Stimulated activated CD4-positive, alpha-beta T cell treated with anti-CD3 and anti-CD28 coated beads, TNF-alpha, amount 100 ng/mL, for 4 hours (primary cell): ENCODE measurements around the gene B4GALT6.

Experiments used
- DNase-seq, 3 experiments: peaks; one replicate each; pipeline ENCODE4 v3.0.0-alpha.2; 2020; ENCODE audit warnings: low read depth in 3 of 3

The B4GALT6 gene

DNA sequence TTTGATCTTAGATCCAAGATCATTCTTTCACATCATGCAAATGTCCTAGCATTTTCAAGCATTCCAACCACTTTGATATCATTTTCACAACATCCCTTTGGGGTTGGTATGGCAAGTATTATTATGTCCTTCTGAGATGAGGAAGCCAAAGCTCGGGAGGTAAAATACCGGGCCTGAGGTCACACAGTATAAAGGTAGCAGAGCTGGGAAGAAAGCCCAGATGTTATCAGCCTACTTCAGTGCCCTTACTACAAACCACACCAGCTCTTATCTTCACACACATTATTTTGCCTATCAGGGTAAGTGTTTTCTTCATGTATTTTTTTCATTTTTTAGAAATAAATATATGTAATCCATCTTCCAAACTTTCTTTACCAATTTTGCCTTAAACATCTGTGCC, 4.2 kb upstream of the B4GALT6 start:
- no peak for DNase-seq

DNA sequence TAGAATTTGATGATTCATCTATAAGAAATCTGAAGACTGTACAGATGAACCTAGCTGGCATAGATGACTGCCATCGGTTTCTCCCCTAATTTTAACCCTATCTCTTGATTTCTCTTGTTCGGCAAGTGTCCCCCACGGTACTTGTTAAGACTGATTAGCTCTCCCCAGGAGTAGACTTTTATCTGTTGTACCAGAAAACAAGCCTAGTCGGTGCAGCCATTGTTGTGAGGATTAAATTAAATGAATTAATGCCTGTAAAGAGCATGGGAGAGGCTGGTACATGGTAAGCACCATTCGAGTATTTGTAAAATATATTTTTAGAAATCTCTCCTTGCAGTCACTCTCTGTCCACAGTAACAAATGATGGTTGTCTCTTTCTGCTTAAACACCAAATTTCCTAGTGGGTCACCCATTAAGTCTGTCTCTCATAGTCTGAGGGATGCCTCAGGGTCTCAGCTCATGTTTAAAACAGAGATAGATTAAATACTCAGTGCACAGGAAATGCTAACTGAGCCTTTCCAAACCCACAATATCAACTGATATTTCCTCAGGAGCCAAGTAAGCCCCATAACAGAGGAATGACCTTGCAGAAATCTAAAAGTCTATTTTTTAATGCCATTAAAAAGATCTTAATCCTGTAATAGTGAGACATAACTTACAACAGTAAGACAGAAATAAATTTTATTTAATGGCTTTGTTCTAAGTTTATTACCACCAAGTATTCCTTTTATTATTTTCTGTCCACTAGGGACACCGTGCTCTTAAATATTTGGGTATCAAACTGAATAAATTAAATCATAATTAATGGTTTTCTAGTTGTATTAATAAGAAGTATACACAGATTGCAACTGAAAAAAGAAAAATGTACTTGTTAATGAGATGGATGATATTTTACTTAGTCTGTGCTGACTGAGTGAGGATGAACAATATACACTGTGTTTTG, 2.9 kb upstream of the B4GALT6 start:
- DNase-seq: no peak

DNA sequence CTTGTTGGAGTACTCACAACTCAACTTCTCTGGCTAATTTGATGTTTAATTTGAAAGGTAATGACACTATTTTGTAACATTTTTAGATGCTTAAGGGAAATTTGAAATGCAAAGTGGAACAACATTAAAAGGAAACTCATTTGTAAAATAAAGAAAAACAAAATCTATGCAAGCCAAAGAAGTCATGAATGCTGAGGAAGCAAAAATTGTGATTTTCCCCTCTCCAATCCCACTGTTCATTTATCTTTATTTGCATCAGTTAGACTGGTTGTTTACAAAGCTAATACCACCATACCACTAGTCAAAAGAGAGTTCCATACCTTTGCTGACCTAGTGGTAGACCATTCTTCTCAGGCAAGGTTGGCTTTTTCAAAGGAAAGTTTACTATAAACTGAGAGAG, 2.2 kb upstream of the B4GALT6 start:
- no peak for DNase-seq

DNA sequence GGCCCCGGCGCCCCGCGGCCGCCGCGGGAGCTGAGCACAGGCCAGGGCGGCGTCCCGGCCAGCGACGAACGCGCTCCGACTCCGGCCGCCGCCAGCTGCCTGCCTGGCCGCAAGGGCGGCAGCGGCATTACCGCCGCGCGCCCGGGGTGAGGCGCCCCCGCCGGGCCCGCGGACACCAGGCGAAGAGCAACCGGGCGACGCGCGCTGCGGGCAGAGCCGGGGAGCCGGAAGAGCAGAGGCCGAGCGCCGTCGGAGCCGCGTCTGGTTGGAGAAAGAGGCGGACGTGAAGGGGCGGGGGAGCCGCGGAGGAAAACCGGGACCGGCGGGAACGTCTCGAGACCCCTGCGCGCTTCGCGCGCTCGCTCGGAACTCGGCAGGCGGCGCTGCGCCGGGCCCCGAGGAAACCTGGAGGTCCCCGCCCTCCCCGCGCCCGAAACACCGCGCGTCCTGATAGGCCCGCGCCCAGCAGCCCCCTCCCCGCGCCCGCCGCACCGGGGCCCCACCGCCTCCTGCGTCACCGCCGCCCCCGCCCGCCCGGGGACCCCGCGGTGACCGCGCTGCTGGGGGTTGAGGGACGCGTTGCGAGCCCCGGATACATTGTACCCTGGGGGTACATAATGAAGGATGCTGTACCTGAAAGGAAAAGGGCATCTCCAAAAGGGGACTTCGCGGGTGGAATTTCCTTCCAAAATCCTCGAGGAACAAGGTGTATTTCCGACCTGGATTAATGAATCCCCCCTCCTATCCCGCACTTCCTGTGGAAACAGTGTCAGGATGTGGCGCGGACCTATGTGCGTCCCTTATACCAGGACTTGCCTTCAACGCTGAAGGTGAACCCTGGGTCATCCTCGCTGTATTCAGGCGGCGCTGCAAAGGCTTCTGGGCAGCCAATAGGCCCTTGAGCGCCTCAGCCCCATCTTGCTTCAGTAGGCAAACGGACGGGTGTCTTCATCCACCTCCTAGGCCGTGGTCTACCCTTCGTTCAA, 1.0 kb upstream of the B4GALT6 start:
- DNase-seq: peak in 2 of 3 experiments; percentile 26 to 43

DNA sequence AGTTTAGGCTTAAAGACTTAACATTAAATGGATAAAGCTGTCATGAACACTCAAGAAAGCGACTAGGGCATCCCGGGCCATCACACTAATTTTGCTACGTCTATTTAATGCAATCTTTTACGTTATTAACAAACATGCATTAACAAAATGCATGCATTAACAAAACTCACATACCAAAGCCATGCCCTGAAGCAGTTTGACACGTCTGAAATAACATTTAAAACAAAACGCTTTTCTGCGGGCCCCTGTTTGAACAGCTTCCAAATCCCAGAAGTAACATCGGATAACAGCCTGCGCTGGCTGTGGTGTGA, 458 bp downstream of the B4GALT6 start:
- DNase-seq: no peak

DNA sequence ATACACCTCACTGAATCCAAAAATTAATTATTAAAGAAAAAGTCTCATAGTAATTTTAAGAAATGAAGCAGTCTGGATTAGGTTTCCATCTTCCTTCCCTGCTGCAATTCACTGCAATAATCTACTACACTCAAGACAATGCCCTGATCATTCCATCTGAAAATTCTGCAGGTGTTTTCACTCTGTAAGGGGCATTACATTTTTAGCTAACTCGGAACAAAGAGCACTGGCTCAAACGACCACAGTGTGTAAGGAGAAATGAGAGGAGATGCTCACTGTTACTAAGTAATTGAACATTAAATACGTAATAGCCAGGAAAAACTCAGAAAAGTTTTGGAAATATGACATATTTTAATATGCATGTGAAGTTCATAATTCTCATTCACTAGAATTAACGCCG, 1.3 kb downstream of the B4GALT6 start:
- DNase-seq: no peak

DNA sequence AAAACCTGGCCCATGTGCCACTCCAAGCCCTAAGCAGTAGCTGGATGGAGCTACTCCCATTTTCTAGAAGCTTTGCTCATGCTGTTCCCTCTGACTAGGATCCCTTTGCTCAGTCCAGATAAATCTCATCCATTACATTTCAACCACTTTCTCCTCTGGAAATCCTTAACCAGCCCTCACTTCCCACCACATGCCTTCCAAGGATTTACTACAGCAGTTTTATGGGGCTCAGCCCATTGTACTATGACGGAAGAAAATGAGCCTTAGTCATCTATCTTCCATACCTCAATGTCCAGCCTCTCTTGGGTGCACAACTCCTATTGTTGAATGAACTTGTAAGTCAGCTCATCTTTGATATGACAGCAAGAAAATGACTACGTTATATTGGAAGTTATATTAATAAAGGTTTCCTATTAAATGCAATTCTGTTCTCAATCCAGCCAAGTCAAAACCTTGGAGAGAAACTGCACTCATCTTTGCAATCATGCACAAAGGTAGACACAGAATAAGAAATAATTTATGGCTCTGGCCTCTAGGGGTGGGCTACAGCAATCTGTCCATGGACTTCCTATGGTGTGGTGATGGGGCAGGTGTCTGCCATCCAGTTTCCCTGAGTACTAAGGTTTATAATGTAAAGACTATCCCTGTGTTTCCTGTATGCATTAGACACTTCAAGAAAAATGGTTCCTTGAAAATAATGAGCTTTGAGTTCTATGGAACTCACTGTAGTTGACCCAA, 3.4 kb downstream of the B4GALT6 start:
- no peak for DNase-seq

DNA sequence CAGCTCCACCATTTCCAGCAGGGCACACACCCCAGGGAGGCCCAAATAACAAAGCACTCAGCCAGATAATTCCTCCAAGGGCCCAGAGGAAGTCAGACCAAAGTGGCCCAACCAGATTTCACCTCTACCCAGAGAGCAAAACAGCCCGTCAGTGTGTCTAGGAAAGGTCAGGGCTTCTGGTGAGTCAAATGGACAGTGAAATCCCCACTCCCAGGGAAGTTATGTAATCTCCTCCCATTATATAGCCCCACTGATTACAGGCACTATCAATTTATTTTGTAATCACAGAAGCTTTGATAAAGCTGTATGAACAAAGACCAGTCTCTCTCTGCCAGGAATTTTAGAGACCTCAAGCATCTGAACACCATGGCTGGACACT, 4.0 kb downstream of the B4GALT6 start:
- no peak for DNase-seq

DNA sequence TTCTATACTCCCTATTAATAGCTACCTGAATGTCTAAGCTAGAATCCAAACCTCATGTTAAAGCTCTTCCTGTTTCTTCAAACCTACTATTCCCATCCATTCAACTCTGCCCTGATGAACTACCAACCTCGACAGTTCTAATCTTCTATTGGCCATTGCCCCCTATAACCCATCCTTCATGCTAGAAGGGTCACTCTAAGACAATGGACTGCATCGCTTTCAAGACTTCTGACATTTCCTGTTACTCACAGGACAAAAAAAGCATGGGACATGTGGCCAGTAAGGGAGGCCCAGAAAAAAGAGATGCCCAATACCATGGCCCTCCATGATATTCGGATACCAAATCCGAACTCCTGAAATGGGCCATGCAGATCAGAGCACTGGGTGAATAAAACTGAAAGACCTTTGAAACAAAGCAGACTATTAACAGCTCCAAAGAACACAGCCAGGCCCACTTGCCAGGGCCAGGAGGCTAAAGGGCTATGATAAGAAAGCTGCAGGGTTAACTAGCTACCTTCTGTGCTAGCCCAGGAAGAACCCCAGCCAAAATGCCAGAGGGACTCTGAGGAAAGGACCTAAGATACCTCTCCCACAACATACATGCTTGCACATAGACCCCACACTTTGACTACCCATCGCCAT, 4.5 kb downstream of the B4GALT6 start:
- no peak for DNase-seq

DNA sequence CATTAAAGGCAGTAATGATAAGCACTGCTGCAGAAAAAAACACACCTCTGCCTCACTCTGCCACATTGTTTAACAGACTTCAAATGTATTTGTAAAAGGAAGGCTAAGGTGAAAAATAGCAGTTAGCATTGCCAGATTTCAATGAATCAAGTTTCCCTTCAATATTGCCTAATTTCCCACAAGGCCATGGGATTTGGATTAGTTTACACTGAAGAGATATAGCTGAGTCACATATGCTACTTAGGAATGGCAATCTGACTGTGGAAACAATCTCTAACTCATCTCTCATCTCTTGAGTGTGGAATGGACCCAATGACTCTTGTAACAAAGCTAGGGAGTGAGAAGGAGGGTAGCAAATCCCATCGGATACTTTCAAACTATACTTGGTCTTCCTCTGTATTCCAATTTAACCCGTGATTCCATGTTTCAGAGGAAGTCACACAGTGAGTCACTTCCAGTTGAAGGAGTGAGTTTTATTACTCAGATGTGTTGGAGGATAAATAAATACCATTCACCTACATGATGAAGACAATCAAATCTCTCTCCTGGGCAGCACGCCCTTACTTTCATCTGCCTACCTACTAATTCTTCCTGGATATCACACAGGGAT, 5.1 kb downstream of the B4GALT6 start:
- no peak for DNase-seq

DNA sequence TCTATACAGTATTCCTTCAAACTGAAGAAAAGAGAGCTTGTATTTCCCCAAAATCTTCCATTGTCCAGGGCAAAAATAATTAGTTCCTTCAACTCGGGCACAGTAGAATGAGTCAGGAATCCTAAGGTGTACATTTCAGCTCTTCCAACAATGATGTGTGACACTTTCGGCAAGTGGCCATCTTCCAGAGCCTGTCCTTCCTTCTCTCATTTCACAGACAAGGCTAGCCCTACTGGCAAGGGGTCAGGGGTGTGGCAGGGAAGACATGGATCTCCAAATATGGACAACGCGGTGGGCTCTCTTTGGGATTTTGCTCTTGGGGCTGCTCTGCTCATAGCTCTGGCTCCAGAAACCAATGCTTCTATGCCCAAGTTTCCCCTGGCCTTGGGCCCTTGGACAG, 6.0 kb downstream of the B4GALT6 start:
- DNase-seq: no peak

DNA sequence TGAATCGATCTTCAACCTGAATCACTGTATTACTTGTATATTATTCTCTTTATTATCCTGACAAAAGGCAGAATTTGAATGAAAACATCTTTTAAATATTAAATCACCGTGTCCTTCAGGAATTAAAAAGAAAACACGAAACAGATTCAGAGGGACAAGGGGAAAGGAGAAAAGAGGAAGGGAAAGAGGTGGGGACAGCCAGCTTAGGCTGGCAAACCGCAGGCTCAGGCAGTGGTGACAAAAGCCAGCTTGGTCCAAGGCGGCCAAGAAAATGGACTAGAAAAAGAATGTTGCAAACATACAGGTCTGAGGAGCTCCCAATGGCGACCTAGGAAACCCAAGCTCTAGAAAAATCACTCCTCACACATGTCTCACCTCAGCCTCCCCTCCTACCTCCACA, 6.8 kb downstream of the B4GALT6 start:
- no peak for DNase-seq

DNA sequence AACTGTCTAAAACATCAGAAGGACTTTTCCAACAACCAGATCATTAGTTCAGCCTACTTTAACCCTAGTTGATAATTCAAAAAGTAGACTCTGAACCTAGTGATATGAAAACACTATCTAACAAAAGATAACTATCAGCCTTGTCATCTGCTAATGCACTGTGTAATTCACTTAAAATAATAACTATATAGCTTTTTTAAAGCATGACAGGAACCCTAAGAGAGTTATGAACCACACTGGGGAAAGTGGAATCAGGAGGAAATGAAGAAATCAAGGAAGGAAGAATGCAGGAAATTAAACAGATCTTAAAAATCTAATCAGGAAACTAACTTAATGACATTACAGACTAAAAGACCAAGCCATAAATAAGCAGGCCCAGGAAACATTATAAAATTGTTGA, 9.0 kb downstream of the B4GALT6 start:
- DNase-seq: no peak

DNA sequence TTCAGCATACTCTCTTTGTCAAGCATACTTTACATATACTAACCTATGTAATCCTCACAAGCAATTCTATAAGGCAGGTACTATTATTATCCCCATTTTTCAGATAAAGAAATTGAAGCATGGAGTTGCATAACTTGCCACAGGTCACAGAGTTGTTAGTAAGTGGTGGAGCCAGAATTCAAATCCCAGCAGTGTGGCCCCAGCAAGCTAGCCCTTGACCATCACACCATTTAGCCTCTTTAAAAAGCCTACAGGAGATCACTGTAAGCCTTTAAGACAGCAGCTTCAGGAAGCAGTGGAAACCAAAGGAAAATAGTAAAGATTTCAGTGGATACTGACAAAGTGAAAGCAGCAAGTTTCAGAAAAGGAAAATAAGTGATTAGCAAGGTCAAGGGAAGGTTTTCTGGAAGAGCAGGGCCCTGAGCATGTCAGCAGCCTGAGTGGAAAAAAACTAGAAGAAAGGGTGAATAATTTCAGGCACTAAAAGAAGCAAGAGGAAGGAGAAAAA, 11.7 kb downstream of the B4GALT6 start:
- no peak for DNase-seq

DNA sequence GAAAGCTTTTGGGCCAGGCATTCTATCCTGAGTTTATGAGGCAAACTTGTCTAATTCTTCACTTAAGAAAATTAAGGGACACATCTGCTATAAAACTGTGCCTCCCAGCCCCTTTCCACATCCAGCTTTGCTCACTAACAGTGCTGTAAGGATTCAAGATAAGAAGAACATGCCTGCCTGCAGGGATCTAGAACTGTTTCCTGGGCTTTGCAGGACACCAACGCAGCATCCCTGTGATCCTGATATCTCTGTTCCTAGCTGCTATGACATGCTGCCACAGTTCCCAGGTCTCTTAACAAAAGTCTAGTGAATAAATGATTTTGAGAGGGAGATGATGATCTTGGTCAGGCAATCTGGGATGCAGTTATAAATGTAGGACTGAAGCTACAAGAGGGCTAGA, 12.4 kb downstream of the B4GALT6 start:
- no peak for DNase-seq

DNA sequence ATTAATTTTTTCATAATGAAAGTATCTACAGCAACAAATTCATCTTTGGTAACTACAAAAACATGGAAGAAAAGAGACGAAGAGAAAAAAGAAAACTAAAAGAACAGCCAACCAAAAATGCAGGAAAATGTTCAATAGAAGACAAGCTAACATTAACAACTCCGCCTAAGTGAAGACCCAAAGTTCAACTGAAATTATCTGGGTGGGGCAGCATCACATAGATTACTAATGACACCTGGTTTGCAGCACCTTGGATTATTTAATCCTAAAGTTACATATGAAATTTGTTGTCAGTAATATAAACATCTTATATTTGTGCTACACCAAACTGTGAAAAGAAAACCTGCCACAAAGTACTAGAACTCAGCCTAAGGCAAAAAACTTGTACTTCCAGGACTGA, 14.8 kb downstream of the B4GALT6 start:
- no peak for DNase-seq

DNA sequence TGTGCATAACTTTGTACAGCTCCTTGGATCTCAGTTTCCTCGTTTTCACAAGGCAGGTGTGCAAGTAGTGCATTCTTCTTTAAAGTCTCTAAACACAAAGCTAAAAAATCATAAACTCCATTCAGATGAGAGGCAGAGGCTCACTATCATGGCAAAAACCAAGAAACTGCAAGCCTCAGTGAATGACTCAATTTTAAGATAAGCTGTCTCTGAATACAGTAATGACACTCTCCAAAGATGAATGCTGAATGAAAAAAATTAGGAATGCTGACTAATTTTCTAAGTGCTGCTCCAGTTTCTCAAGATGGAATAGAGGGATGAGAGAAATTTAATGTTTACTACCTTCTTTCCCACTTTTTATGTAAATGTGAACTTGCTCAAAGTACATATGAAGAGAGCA, 17.2 kb downstream of the B4GALT6 start:
- no peak for DNase-seq

DNA sequence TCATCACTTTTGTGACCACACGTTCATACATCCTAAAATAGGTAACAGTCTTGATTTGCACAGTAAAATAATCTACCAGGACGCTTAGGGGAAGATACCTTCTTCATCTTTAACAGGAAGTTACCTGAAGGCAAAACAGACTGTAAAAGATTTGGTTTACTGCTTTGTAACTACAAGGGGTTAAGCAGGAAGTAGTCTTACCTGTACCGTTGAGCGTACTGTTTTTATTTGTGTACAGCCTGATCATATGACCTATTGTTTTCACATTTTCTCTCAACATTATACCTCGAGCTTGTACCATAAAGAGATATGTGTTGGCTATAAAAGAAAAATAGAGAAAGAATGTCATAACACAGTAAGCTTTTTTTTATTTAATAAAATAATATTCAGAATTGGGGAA, 18.3 kb downstream of the B4GALT6 start:
- DNase-seq: no peak

DNA sequence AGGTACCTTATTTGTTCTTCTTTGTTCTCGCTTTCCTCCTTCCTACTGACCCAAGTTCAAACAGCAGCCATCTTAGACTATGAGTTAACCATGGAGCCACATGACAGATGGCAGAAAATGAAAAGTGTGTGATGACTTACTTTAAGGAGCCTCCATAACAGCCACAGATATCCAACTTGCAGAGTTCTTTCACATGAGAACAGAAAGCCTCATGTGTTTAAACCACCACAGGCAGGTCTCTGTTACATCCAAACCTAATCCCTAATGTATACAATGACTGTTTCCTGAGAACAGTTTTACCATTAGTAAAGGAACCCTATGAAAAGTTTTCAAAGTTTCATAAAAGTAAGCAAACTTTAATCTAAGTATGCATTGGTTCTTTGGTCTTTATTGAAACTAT, 20.3 kb downstream of the B4GALT6 start:
- no peak for DNase-seq

DNA sequence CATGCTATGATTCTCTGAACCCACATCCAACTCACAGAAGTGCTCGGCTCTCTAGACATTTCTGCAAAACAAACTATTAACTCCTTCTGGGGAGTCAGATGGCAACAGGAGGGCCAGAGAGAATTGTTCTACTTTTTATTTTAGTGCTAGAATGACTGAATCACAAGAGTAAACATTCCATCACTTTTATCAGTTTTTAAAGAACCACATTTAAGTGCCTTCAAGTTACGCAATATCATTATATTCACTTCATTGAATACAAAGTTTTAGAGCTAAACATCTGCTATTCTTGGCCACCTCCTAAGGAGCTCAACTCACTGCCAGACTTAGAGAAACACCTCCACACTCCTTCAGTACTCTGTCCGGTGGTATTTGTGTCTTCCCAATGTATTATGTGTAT, 22.4 kb downstream of the B4GALT6 start:
- DNase-seq: no peak

DNA sequence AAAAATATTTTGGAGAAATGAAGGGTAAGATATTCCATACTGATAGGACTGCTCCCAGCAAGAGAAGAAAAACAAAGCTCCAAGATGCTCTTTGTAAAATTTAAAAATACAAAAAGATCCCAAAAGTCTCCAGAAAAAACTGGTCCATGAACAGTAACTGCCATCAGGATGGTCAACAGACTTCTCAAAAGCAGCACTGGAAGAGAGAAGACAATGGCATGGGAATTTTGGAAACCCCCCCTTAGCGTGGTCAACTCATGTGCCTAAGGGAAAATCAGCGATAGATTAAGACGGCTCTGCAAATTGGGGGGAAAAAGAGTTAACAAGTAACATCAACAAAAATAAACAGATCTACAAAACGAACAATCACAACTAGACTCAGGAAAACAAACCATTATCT, 23.6 kb downstream of the B4GALT6 start:
- DNase-seq: no peak
